ENCODE results near the gene NBDY.

Gene NBDY

GRCh38 chrX:56786889-56787733 is 58.1 kb downstream of the NBDY start:
- Histone ChIP-seq H3K9me3 (ENCODE audit: control insufficient read depth, insufficient read depth, low read length) (no peaks in the 10 kb centered on the region), H3K4me1 (ENCODE audit: control insufficient read depth, insufficient read depth, low read length) (no peaks in the 10 kb centered on the region), H3K36me3 (ENCODE audit: control insufficient read depth, insufficient read depth, low read length) (peaks cover 3% of the 10 kb centered on the region; the same call in 1 of the 2 replicates), H3K27ac (ENCODE audit: low read length) (no peak overlapping the region), H3K27me3 (ENCODE audit: control insufficient read depth, insufficient read depth, low read length) (no peaks in the 10 kb centered on the region), H3K4me3 (ENCODE audit: low read length) (no peak overlapping the region)
- DNase-seq (ENCODE audit: low read depth, low spot score): no peak
- WGBS (ENCODE audit: insufficient coverage, insufficient read length): no CpG with 5 or more reads among the region's 9 CpGs

GRCh38 chrX:56787734-56788152 is 58.7 kb downstream of the NBDY start:
- no peak for DNase-seq (ENCODE audit: low read depth, low spot score)
- no peak overlapping the region for H3K4me3 ChIP-seq (ENCODE audit: low read length)
- H3K27ac ChIP-seq (ENCODE audit: low read length): no peak overlapping the region
- no CpG with 5 or more reads among the region's 5 CpGs for WGBS (ENCODE audit: insufficient coverage, insufficient read length)
- peaks cover 3% of the 10 kb centered on the region; the same call in 1 of the 2 replicates for H3K36me3 ChIP-seq (ENCODE audit: control insufficient read depth, insufficient read depth, low read length)
- no peaks in the 10 kb centered on the region for H3K27me3 ChIP-seq (ENCODE audit: control insufficient read depth, insufficient read depth, low read length)
- no peaks in the 10 kb centered on the region for H3K4me1 ChIP-seq (ENCODE audit: control insufficient read depth, insufficient read depth, low read length)
- no peaks in the 10 kb centered on the region for H3K9me3 ChIP-seq (ENCODE audit: control insufficient read depth, insufficient read depth, low read length)

GRCh38 chrX:56788229-56788628 is 59.2 kb downstream of the NBDY start:
- Histone ChIP-seq H3K27me3 (ENCODE audit: control insufficient read depth, insufficient read depth, low read length) (no peaks in the 10 kb centered on the region), H3K36me3 (ENCODE audit: control insufficient read depth, insufficient read depth, low read length) (peaks cover 3% of the 10 kb centered on the region; the same call in 1 of the 2 replicates), H3K9me3 (ENCODE audit: control insufficient read depth, insufficient read depth, low read length) (no peaks in the 10 kb centered on the region), H3K4me1 (ENCODE audit: control insufficient read depth, insufficient read depth, low read length) (no peaks in the 10 kb centered on the region), H3K27ac (ENCODE audit: low read length) (no peak overlapping the region), H3K4me3 (ENCODE audit: low read length) (no peak overlapping the region)
- no peak for DNase-seq (ENCODE audit: low read depth, low spot score)
- no CpG with 5 or more reads among the region's 3 CpGs for WGBS (ENCODE audit: insufficient coverage, insufficient read length)

- Histone ChIP-seq H3K9me3 (ENCODE audit: control insufficient read depth, insufficient read depth, low read length) (no peaks in the 10 kb centered on the region), H3K4me1 (ENCODE audit: control insufficient read depth, insufficient read depth, low read length) (no peaks in the 10 kb centered on the region), H3K27me3 (ENCODE audit: control insufficient read depth, insufficient read depth, low read length) (no peaks in the 10 kb centered on the region), H3K27ac (ENCODE audit: low read length) (no peak overlapping the region), H3K4me3 (ENCODE audit: low read length) (no peak overlapping the region), H3K36me3 (ENCODE audit: control insufficient read depth, insufficient read depth, low read length) (peaks cover 3% of the 10 kb centered on the region; the same call in 1 of the 2 replicates)
- DNase-seq (ENCODE audit: low read depth, low spot score): no peak
- WGBS (ENCODE audit: insufficient coverage, insufficient read length): no CpG with 5 or more reads among the region's 7 CpGs
Measured at GRCh38 chrX:56788717-56789122, 59.7 kb downstream of the NBDY start.

- Histone ChIP-seq H3K9me3 (ENCODE audit: control insufficient read depth, insufficient read depth, low read length) (no peaks in the 10 kb centered on the region), H3K4me3 (ENCODE audit: low read length) (no peak overlapping the region), H3K36me3 (ENCODE audit: control insufficient read depth, insufficient read depth, low read length) (peaks cover 3% of the 10 kb centered on the region; the same call in 1 of the 2 replicates), H3K4me1 (ENCODE audit: control insufficient read depth, insufficient read depth, low read length) (no peaks in the 10 kb centered on the region), H3K27me3 (ENCODE audit: control insufficient read depth, insufficient read depth, low read length) (no peaks in the 10 kb centered on the region), H3K27ac (ENCODE audit: low read length) (no peak overlapping the region)
- WGBS (ENCODE audit: insufficient coverage, insufficient read length): no CpG with 5 or more reads among the region's 7 CpGs
- DNase-seq (ENCODE audit: low read depth, low spot score): no peak
Measured at GRCh38 chrX:56789518-56790070, 60.6 kb downstream of the NBDY start.

- no peak for DNase-seq (ENCODE audit: low read depth, low spot score)
- no CpG with 5 or more reads among the region's 7 CpGs for WGBS (ENCODE audit: insufficient coverage, insufficient read length)
- H3K9me3 ChIP-seq (ENCODE audit: control insufficient read depth, insufficient read depth, low read length): no peaks in the 10 kb centered on the region
- no peaks in the 10 kb centered on the region for H3K4me1 ChIP-seq (ENCODE audit: control insufficient read depth, insufficient read depth, low read length)
- peaks cover 3% of the 10 kb centered on the region; the same call in 1 of the 2 replicates for H3K36me3 ChIP-seq (ENCODE audit: control insufficient read depth, insufficient read depth, low read length)
- no peak overlapping the region for H3K27ac ChIP-seq (ENCODE audit: low read length)
- no peaks in the 10 kb centered on the region for H3K27me3 ChIP-seq (ENCODE audit: control insufficient read depth, insufficient read depth, low read length)
- no peak overlapping the region for H3K4me3 ChIP-seq (ENCODE audit: low read length)
Measured at GRCh38 chrX:56790778-56791177, 61.7 kb downstream of the NBDY start.

GRCh38 chrX:56791456-56791855 is 62.4 kb downstream of the NBDY start:
- no peaks in the 10 kb centered on the region for H3K9me3 ChIP-seq (ENCODE audit: control insufficient read depth, insufficient read depth, low read length)
- H3K27me3 ChIP-seq (ENCODE audit: control insufficient read depth, insufficient read depth, low read length): no peaks in the 10 kb centered on the region
- DNase-seq (ENCODE audit: low read depth, low spot score): no peak
- WGBS (ENCODE audit: insufficient coverage, insufficient read length): no CpG with 5 or more reads among the region's 3 CpGs
- no peaks in the 10 kb centered on the region for H3K4me1 ChIP-seq (ENCODE audit: control insufficient read depth, insufficient read depth, low read length)
- H3K27ac ChIP-seq (ENCODE audit: low read length): no peak overlapping the region
- no peak overlapping the region for H3K4me3 ChIP-seq (ENCODE audit: low read length)
- peaks cover 3% of the 10 kb centered on the region; the same call in 1 of the 2 replicates for H3K36me3 ChIP-seq (ENCODE audit: control insufficient read depth, insufficient read depth, low read length)

- Histone ChIP-seq H3K4me3 (ENCODE audit: low read length) (no peak overlapping the region), H3K27ac (ENCODE audit: low read length) (no peak overlapping the region), H3K27me3 (ENCODE audit: control insufficient read depth, insufficient read depth, low read length) (no peaks in the 10 kb centered on the region), H3K4me1 (ENCODE audit: control insufficient read depth, insufficient read depth, low read length) (no peaks in the 10 kb centered on the region), H3K9me3 (ENCODE audit: control insufficient read depth, insufficient read depth, low read length) (no peaks in the 10 kb centered on the region), H3K36me3 (ENCODE audit: control insufficient read depth, insufficient read depth, low read length) (no peaks in the 10 kb centered on the region)
- no peak for DNase-seq (ENCODE audit: low read depth, low spot score)
- no CpG with 5 or more reads among the region's 8 CpGs for WGBS (ENCODE audit: insufficient coverage, insufficient read length)
Measured at GRCh38 chrX:56792270-56793111, 63.4 kb downstream of the NBDY start.

- no CpG with 5 or more reads among the region's 1 CpG for WGBS (ENCODE audit: insufficient coverage, insufficient read length)
- Histone ChIP-seq H3K27me3 (ENCODE audit: control insufficient read depth, insufficient read depth, low read length) (no peaks in the 10 kb centered on the region), H3K36me3 (ENCODE audit: control insufficient read depth, insufficient read depth, low read length) (no peaks in the 10 kb centered on the region), H3K9me3 (ENCODE audit: control insufficient read depth, insufficient read depth, low read length) (no peaks in the 10 kb centered on the region), H3K27ac (ENCODE audit: low read length) (no peak overlapping the region), H3K4me3 (ENCODE audit: low read length) (no peak overlapping the region), H3K4me1 (ENCODE audit: control insufficient read depth, insufficient read depth, low read length) (no peaks in the 10 kb centered on the region)
- no peak for DNase-seq (ENCODE audit: low read depth, low spot score)
Measured at GRCh38 chrX:56793112-56793430, 64.0 kb downstream of the NBDY start.

- no CpG with 5 or more reads among the region's 15 CpGs for WGBS (ENCODE audit: insufficient coverage, insufficient read length)
- no peak for DNase-seq (ENCODE audit: low read depth, low spot score)
- Histone ChIP-seq H3K27me3 (ENCODE audit: control insufficient read depth, insufficient read depth, low read length) (no peaks in the 10 kb centered on the region), H3K4me1 (ENCODE audit: control insufficient read depth, insufficient read depth, low read length) (no peaks in the 10 kb centered on the region), H3K27ac (ENCODE audit: low read length) (no peak overlapping the region), H3K36me3 (ENCODE audit: control insufficient read depth, insufficient read depth, low read length) (no peaks in the 10 kb centered on the region), H3K9me3 (ENCODE audit: control insufficient read depth, insufficient read depth, low read length) (no peaks in the 10 kb centered on the region), H3K4me3 (ENCODE audit: low read length) (no peak overlapping the region)
Measured at GRCh38 chrX:56793521-56794320, 64.7 kb downstream of the NBDY start.

All from iPS DF 6.9 (cell line).